HCT116 (cell line): ENCODE data around the gene CORO7. TPM values are rescaled to one million over a fixed set of nuclear protein-coding genes. Genes with fewer than 3 reads are reported as not detected.

Experiments
- ATAC-seq: fragments of 200-7000 bp; cut with Tn5 transposase; 2 replicates; pipeline ENCODE4 v1.9.1; 2020; ENCODE audit warnings: mild to moderate bottlenecking, moderate library complexity
- BruUV-seq: library from RNA; stranded (reverse); fragments of 400-500 nt; replicated peaks from 2 replicates; lab custom pipeline; 2021; lab: Mats Ljungman, UMichigan
- CTCF ChIA-PET: fragments of 300-600 bp; sonication (Branson Sonifier 250); formaldehyde crosslinking; loops from one replicate; lab custom pipeline; 2021; ENCODE audit warnings: antibody characterized with exemption; lab: Charles Lee
- POLR2A ChIA-PET: fragments of 300-600, 350-600 bp; sonication (Branson Sonifier 250); formaldehyde crosslinking; loops from one replicate; lab custom pipeline; 2021; ENCODE audit warnings: antibody characterized with exemption; lab: Charles Lee
- RAD21 ChIA-PET, 2 experiments: fragments of 300-600 bp; sonication (Branson Sonifier 250); formaldehyde crosslinking; loops; one replicate each; lab custom pipeline; 2023; ENCODE audit warnings: low total read pairs in 2 of 2; ENCODE audit not compliant: uncharacterized antibody in 2 of 2, unreplicated experiment in 2 of 2, low non-redundant PET in 1 of 2; lab: Charles Lee
- DNase-seq: peaks from one replicate; pipeline ENCODE4 v3.0.0-alpha.2; 2010; ENCODE audit warnings: low read depth, low spot score
- H2AFZ ChIP-seq: fragments of 200-600 bp; shearing (Covaris generic), sonication (generic); 2 replicates; pipeline ENCODE4 v1.6.1; 2017; ENCODE audit warnings: low read depth, mixed run types, mixed read lengths, antibody characterized with exemption, low read length; ENCODE audit not compliant: poor library complexity, severe bottlenecking
- H3K27ac ChIP-seq: 2 replicates; pipeline ENCODE4 v1.5.1; 2012; ENCODE audit warnings: low read depth, low read length
- H3K27me3 ChIP-seq: fragments of 200-600 bp; sonication (generic); 2 replicates; pipeline ENCODE4 v1.6.1; 2016; ENCODE audit warnings: mixed run types, low read length, mixed read lengths; ENCODE audit not compliant: insufficient read depth
- H3K36me3 ChIP-seq, 2 experiments: fragments of 200-500 bp in 1 of 2; fragments of 200-600 bp in 1 of 2; sonication (Bioruptor generic) in 1 of 2; sonication (generic) in 1 of 2; 2 replicates each; pipeline versions ENCODE4 v1.5.1 to v1.6.1; 2014 to 2016; ENCODE audit warnings: low read length in 2 of 2, inconsistent platforms in 1 of 2, mixed read lengths in 1 of 2, mixed run types in 1 of 2; ENCODE audit not compliant: insufficient read depth in 2 of 2, control insufficient read depth in 1 of 2
- H3K4me1 ChIP-seq, 2 experiments: fragments of 200-600 bp in 1 of 2; sonication (generic) in 1 of 2; 2 replicates each; pipeline versions ENCODE4 v1.5.1 to v1.6.1; 2012 to 2017; ENCODE audit warnings: low read length in 2 of 2, inconsistent platforms in 1 of 2, mild to moderate bottlenecking in 1 of 2, mixed read lengths in 1 of 2, mixed run types in 1 of 2, moderate library complexity in 1 of 2; ENCODE audit not compliant: insufficient read depth in 2 of 2, control insufficient read depth in 1 of 2
- H3K4me2 ChIP-seq: fragments of 200-600 bp; sonication (generic); 2 replicates; pipeline ENCODE4 v1.6.1; 2017; ENCODE audit warnings: mixed run types, low read length, mixed read lengths
- H3K4me3 ChIP-seq, 2 experiments: fragments of 200-600 bp in 1 of 2; sonication (generic) in 1 of 2; replicated peaks in 1 of 2; 2 replicates each; pipeline ENCODE4 v1.5.1; 2011 to 2016; ENCODE audit warnings: low read length in 2 of 2, control low read depth in 1 of 2, low read depth in 1 of 2, mild to moderate bottlenecking in 1 of 2, mixed read lengths in 1 of 2, mixed run types in 1 of 2
- H3K79me2 ChIP-seq: fragments of 200-600 bp; sonication (generic); 2 replicates; pipeline ENCODE4 v1.6.1; 2017; ENCODE audit warnings: mild to moderate bottlenecking, mixed run types, low read length, moderate library complexity, mixed read lengths; ENCODE audit not compliant: insufficient read depth
- H3K9ac ChIP-seq: fragments of 200-600 bp; sonication (generic); 2 replicates; pipeline ENCODE4 v1.6.1; 2016; ENCODE audit warnings: low read length, mixed read lengths
- H3K9me2 ChIP-seq: fragments of 200-600 bp; sonication (generic), shearing (Covaris generic); 2 replicates; pipeline ENCODE4 v1.6.1; 2017; ENCODE audit warnings: mixed run types, mild to moderate bottlenecking, moderate library complexity; ENCODE audit not compliant: insufficient read depth
- H3K9me3 ChIP-seq, 2 experiments: fragments of 200-500 bp in 1 of 2; fragments of 200-600 bp in 1 of 2; sonication (Bioruptor generic) in 1 of 2; sonication (generic) in 1 of 2; 2 replicates each; pipeline ENCODE4 v1.6.1; 2014 to 2017; ENCODE audit warnings: low read length in 2 of 2, mixed read lengths in 2 of 2, inconsistent platforms in 1 of 2, low read depth in 1 of 2, mild to moderate bottlenecking in 1 of 2, mixed run types in 1 of 2, moderate library complexity in 1 of 2; ENCODE audit not compliant: control insufficient read depth in 1 of 2, insufficient read depth in 1 of 2
- H4K20me1 ChIP-seq: fragments of 200-600 bp; sonication (generic), shearing (Covaris generic); 2 replicates; pipeline ENCODE4 v1.6.1; 2017; ENCODE audit warnings: mixed run types, mild to moderate bottlenecking, moderate library complexity; ENCODE audit not compliant: insufficient read depth
- CBX3 ChIP-seq: IDR thresholded peaks from 2 replicates; pipeline ENCODE4 v1.6.1; 2012; ENCODE audit warnings: low read depth
- EGR1 ChIP-seq: IDR thresholded peaks from 2 replicates; pipeline ENCODE4 v1.6.1; 2012; ENCODE audit warnings: low read depth
- ELF1 ChIP-seq: IDR thresholded peaks from 2 replicates; pipeline ENCODE4 v1.6.1; 2012; ENCODE audit warnings: low read depth, borderline replicate concordance
- EZH2 ChIP-seq: fragments of 200-600 bp; sonication (generic); IDR thresholded peaks from 2 replicates; pipeline ENCODE4 v1.6.1; 2017; ENCODE audit warnings: antibody characterized with exemption, mixed run types
- POLR2A ChIP-seq: IDR thresholded peaks from 2 replicates; pipeline ENCODE4 v1.7.0; 2011; ENCODE audit warnings: borderline replicate concordance; ENCODE audit not compliant: insufficient read depth, insufficient read length; ENCODE audit errors: extremely low read depth
- POLR2AphosphoS5 ChIP-seq: IDR thresholded peaks from 2 replicates; pipeline ENCODE4 v1.6.1; 2011; ENCODE audit warnings: mild to moderate bottlenecking, low read depth, low read length, moderate library complexity
- RAD21 ChIP-seq: IDR thresholded peaks from 2 replicates; pipeline ENCODE4 v1.6.1; 2012; ENCODE audit warnings: low read depth, mild to moderate bottlenecking
- SIN3A ChIP-seq: IDR thresholded peaks from 2 replicates; pipeline ENCODE4 v1.6.1; 2012; ENCODE audit warnings: low read depth
- SP1 ChIP-seq: IDR thresholded peaks from 2 replicates; pipeline ENCODE4 v1.6.1; 2012; ENCODE audit warnings: low read depth
- TCF7L2 ChIP-seq: IDR thresholded peaks from 2 replicates; pipeline ENCODE4 v1.7.0; 2011; ENCODE audit warnings: borderline replicate concordance, inconsistent platforms; ENCODE audit not compliant: insufficient read depth, insufficient read length; ENCODE audit errors: extremely low read depth
- ZNF274 ChIP-seq: fragments of 200-500 bp; sonication (Bioruptor generic); IDR thresholded peaks from 2 replicates; pipeline ENCODE4 v1.6.1; 2014; ENCODE audit warnings: mild to moderate bottlenecking, low read depth, low read length, inconsistent platforms
- intact Hi-C: fragments of 100-400 bp; cut with micrococcal nuclease; formaldehyde crosslinking; loops from 2 replicates; pipeline ENCODE4 v1.10.0; 2022
- total RNA-seq: library from RNA; stranded (reverse); gene quantifications from one replicate; pipeline ENCODE4 v1.2.1, GENCODE V29; 2021; ENCODE audit not compliant: unreplicated experiment
- TF ChIP-seq, protein P1 (sequence below): IDR thresholded peaks from 2 replicates; pipeline ENCODE4 v1.6.1; 2011; ENCODE audit warnings: mild to moderate bottlenecking, low read length, moderate library complexity; ENCODE audit not compliant: insufficient replicate concordance; ENCODE audit errors: extremely low read depth

The CORO7 gene
- total RNA-seq, 1 experiment from 2014 or later: 21.3 TPM

DNA sequence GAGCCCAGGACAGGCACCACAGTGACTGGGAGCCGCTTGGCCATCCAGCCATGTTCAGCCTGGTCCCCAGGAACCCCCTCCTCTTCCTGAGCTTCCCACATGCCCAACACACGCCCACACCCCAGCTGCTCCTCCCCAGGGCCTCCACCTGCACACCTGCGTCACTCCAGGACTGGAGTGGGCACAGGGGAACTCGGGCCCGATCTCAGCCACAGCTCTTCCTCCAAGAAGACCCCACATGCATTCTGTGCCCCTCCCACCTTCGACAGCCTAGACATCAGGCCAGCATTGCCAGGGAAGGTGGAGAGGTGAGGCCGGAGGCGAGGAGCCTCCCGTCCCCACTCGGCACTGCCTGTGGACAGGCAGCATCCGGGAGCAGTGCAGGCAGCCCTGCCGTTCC, 50.8 kb downstream of the CORO7 start:
- no peak overlapping the region for H3K4me2 ChIP-seq
- TF ChIP-seq EGR1 (no peak), EZH2 (no peak), SP1 (no peak), CBX3 (no peak), ELF1 (no peak), RAD21 (no peak), POLR2AphosphoS5 (no peak), POLR2A (no peak), SIN3A (no peak), TCF7L2 (no peak), ZNF274 (no peak)
- TF ChIP-seq, protein P1, sequence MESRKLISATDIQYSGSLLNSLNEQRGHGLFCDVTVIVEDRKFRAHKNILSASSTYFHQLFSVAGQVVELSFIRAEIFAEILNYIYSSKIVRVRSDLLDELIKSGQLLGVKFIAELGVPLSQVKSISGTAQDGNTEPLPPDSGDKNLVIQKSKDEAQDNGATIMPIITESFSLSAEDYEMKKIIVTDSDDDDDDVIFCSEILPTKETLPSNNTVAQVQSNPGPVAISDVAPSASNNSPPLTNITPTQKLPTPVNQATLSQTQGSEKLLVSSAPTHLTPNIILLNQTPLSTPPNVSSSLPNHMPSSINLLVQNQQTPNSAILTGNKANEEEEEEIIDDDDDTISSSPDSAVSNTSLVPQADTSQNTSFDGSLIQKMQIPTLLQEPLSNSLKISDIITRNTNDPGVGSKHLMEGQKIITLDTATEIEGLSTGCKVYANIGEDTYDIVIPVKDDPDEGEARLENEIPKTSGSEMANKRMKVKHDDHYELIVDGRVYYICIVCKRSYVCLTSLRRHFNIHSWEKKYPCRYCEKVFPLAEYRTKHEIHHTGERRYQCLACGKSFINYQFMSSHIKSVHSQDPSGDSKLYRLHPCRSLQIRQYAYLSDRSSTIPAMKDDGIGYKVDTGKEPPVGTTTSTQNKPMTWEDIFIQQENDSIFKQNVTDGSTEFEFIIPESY: no peak
- POLR2A ChIA-PET: no interaction called here
- RAD21 ChIA-PET: no interaction called here
- no peaks in the 10 kb centered on the region for H3K9me3 ChIP-seq
- H3K9ac ChIP-seq: no peak overlapping the region
- H2AFZ ChIP-seq: no peak overlapping the region
- no TSS peak for BruUV-seq
- no peak for DNase-seq
- no peaks in the 10 kb centered on the region for H3K27me3 ChIP-seq
- H3K4me3 ChIP-seq: no peak overlapping the region
- H3K9me2 ChIP-seq: no peaks in the 10 kb centered on the region
- H3K27ac ChIP-seq: no peak overlapping the region
- no peaks in the 10 kb centered on the region for H4K20me1 ChIP-seq
- CTCF ChIA-PET: interaction anchor here (1.0 kb wide), 1 partner anchor 14 kb away, joined by 3 read pairs; no protein-coding TSS in a partner anchor
- no peaks in the 10 kb centered on the region for H3K79me2 ChIP-seq
- peaks cover 11 to 36% of the 10 kb centered on the region in 2 experiments for H3K4me1 ChIP-seq
- intact Hi-C loops: no loop called here
- no peak for ATAC-seq
- H3K36me3 ChIP-seq: no peaks in the 10 kb centered on the region
